Coronary artery (tissue), 2 donors: ENCODE measurements around the gene SMIM45.

Source experiments
- DNase-seq: peaks from one replicate; pipeline ENCODE4 v3.0.0-alpha.2; 2017; ENCODE audit warnings: low spot score
- H3K27ac ChIP-seq, 2 donors: fragments of 200-600 bp; sonication (generic); one replicate each; pipeline ENCODE4 v1.5.1; 2016 to 2019
- H3K4me3 ChIP-seq: fragments of 200-600 bp; sonication (generic); 2 replicates; pipeline ENCODE4 v1.5.1; 2016; ENCODE audit warnings: mild to moderate bottlenecking, moderate library complexity
- TF ChIP-seq, protein P1 (sequence below): fragments of 200-600 bp; sonication (generic); IDR thresholded peaks from one replicate; pipeline ENCODE4 v1.5.1; 2019; ENCODE audit warnings: antibody characterized with exemption

The SMIM45 gene

GRCh38 chr22:41951898-41952474 is at the start of gene SMIM45:
TSS of gene SMIM45 (plus strand) at chr22:41952150.
- no peak for DNase-seq

GRCh38 chr22:41902932-41903421 is 49.0 kb upstream of the SMIM45 start:
- TF ChIP-seq, protein P1, sequence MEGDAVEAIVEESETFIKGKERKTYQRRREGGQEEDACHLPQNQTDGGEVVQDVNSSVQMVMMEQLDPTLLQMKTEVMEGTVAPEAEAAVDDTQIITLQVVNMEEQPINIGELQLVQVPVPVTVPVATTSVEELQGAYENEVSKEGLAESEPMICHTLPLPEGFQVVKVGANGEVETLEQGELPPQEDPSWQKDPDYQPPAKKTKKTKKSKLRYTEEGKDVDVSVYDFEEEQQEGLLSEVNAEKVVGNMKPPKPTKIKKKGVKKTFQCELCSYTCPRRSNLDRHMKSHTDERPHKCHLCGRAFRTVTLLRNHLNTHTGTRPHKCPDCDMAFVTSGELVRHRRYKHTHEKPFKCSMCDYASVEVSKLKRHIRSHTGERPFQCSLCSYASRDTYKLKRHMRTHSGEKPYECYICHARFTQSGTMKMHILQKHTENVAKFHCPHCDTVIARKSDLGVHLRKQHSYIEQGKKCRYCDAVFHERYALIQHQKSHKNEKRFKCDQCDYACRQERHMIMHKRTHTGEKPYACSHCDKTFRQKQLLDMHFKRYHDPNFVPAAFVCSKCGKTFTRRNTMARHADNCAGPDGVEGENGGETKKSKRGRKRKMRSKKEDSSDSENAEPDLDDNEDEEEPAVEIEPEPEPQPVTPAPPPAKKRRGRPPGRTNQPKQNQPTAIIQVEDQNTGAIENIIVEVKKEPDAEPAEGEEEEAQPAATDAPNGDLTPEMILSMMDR: no peak

More at GRCh38 chr22:41951898-41952474, at the start of gene SMIM45:
- no peak within 1 kb of the TSS for H3K27ac ChIP-seq
- H3K4me3 ChIP-seq: no peak within 1 kb of the TSS
- TF ChIP-seq, protein P1: no peak

DNA sequence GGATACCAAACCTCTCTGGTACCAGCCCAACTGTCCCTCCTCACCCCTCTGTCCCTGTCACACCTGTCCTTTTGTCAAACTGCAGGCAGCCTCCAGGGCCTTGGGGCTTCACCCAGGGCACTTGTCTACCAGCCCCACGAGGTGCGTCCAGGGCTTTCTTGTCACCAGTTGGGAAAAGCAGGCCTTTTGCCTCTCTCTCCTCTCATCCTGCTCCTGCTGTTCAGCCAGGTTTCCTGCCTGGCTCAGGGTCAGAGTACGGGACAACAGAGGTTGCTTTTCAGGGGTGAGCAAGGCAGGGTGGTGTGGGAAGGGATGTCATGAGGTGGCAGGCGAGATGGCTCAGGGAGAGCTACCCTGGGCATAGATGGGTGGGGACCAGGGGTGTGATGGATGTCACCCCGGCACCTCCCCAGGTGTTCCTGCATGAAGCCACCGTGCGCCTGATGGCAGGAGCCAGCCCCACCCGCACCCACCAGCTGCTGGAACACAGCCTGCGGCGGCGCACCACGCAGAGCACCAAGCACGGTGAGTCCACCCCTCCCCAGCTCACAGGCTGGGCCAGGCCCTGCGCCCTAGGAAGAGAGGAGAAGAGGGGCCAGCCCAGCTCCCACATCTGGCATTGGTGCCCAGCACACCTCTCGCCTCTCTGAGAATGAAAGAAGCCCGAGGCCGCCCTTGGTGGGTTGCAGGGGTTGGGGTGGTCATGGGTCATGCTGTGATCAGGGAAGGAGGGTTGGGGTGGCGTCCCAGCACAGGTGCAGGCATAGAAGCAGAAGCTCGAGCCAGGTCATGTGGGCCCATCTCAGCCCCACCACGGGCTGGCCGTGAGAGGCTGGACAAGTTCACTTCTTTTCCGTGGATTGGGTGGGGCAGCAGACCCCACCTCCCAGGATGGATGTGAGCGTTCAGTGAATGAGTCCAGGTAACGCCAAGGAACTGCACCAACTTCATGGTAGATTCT is 47.2 kb upstream of the SMIM45 start:
- TF ChIP-seq, protein P1: no peak
- Histone ChIP-seq H3K27ac (no peak overlapping the region), H3K4me3 (no peak overlapping the region)
- no peak for DNase-seq

More at GRCh38 chr22:41902932-41903421, 49.0 kb upstream of the SMIM45 start:
- H3K27ac ChIP-seq: no peak overlapping the region
- H3K4me3 ChIP-seq: no peak overlapping the region
- DNase-seq: no peak

DNA sequence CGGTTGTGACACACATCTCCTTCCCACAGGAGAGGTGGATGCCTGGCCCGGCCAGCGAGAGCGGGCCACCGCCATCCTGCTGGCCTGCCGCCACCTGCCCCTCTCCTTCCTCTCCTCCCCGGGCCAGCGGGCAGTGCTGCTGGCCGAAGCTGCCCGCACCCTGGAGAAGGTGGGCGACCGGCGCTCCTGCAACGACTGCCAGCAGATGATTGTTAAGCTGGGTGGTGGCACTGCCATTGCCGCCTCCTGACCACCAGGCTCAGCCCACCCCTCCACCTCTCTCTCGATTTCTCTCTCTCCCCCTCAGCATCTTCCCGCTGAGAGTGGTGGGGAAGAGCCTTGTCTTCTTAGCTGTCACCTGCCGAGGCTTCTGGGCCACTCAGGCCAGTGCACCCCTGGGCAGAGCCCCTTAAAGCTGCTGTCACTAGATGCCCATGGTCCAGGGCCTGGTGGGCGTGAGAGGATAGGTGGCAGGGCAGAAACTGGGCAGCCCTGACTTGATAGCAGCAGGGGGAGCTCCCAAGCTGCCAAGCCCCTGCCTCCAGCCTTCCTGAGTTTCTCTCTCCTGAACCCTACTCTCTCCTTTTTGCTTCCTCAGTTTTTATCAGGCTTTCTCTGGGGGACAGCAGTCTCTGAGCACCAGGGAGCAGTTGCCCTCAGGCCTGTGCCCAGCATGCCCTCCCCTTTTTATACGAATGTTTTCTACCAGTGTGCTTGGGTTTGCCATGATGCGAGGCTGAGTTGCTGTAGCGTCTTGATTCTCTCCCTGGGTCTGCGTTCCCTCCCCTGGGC is 46.3 kb upstream of the SMIM45 start:
- TF ChIP-seq, protein P1: no peak
- no peak overlapping the region for H3K27ac ChIP-seq
- no peak for DNase-seq
- H3K4me3 ChIP-seq: no peak overlapping the region

DNA sequence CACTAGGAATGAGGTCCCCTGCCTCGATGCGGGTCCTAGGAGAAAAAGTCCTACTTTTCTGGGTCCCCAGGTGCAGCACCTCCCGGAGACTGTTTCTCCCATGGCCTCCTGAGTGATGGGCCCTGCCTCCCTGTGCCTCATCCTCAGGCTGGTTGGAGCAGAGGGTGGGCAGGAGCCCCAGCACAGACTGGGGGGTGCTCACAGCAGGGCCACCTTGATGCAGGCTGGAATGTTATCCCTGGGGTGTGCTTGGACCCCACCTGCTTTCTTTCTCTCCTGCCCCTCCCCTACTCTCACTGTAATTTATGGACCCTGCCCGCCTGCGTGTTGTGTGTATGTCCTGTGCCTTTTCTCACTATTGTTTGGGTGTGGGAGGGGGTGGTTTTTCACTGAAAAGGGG is 45.1 kb upstream of the SMIM45 start:
- DNase-seq: no peak
- Histone ChIP-seq H3K27ac (no peak overlapping the region), H3K4me3 (no peak overlapping the region)
- TF ChIP-seq, protein P1: no peak

- H3K27ac ChIP-seq: no peak overlapping the region
- no peak for DNase-seq
- H3K4me3 ChIP-seq: no peak overlapping the region
- TF ChIP-seq, protein P1: no peak
Observed at GRCh38 chr22:41907436-41908401, 44.2 kb upstream of the SMIM45 start.
